H9 (cell line): Measurements from ENCODE around the gene WNT6. TPM values are rescaled to one million over a fixed set of nuclear protein-coding genes. Genes with fewer than 3 reads are reported as not detected.

Source experiments
- DNase-seq: peaks from one replicate; pipeline ENCODE4 v3.0.0-alpha.2; 2017
- H2AFZ ChIP-seq: one replicate; pipeline ENCODE4 v1.6.1; 2013; ENCODE audit warnings: mild to moderate bottlenecking, low read length, control low read depth, moderate library complexity
- H2AK5ac ChIP-seq: 2 replicates; pipeline ENCODE4 v1.6.1; 2013; ENCODE audit warnings: low read length, control low read depth, mixed read lengths; ENCODE audit not compliant: insufficient read length
- H2BK120ac ChIP-seq: one replicate; pipeline ENCODE4 v1.6.1; 2013; ENCODE audit warnings: low read depth, mild to moderate bottlenecking, low read length, control low read depth, inconsistent platforms; ENCODE audit not compliant: poor library complexity, severe bottlenecking
- H2BK12ac ChIP-seq: 2 replicates; pipeline ENCODE4 v1.6.1; 2013; ENCODE audit warnings: low read length, control low read depth, mixed read lengths, low read depth; ENCODE audit not compliant: insufficient read length
- H2BK15ac ChIP-seq: 2 replicates; pipeline ENCODE4 v1.6.1; 2013; ENCODE audit warnings: low read depth, low read length, control low read depth
- H2BK20ac ChIP-seq: one replicate; pipeline ENCODE4 v1.6.1; 2013; ENCODE audit warnings: low read depth, mild to moderate bottlenecking, low read length, control low read depth, inconsistent platforms; ENCODE audit not compliant: poor library complexity, severe bottlenecking
- H2BK5ac ChIP-seq: 2 replicates; pipeline ENCODE4 v1.6.1; 2013; ENCODE audit warnings: low read length, control low read depth, mixed read lengths; ENCODE audit not compliant: insufficient read length
- H3K14ac ChIP-seq: 2 replicates; pipeline ENCODE4 v1.6.1; 2013; ENCODE audit warnings: low read length, control low read depth; ENCODE audit not compliant: insufficient read depth
- H3K18ac ChIP-seq: 2 replicates; pipeline ENCODE4 v1.6.1; 2013; ENCODE audit warnings: low read depth, mild to moderate bottlenecking, mixed read lengths, low read length, control low read depth; ENCODE audit not compliant: insufficient read length
- H3K23ac ChIP-seq: 2 replicates; pipeline ENCODE4 v1.6.1; 2013; ENCODE audit warnings: low read length, control low read depth, mixed read lengths, low read depth; ENCODE audit not compliant: insufficient read length
- H3K23me2 ChIP-seq: 2 replicates; pipeline ENCODE4 v1.6.1; 2013; ENCODE audit warnings: low read depth, mild to moderate bottlenecking, mixed read lengths, low read length, control low read depth; ENCODE audit not compliant: insufficient read length, poor library complexity, severe bottlenecking
- H3K27ac ChIP-seq: 2 replicates; pipeline ENCODE4 v1.5.1; 2013; ENCODE audit warnings: low read length, control low read depth, mixed read lengths, low read depth; ENCODE audit not compliant: insufficient read length
- H3K27me3 ChIP-seq: 2 replicates; pipeline ENCODE4 v1.6.1; 2013; ENCODE audit warnings: low read length, control low read depth, inconsistent platforms; ENCODE audit not compliant: insufficient read depth
- H3K4ac ChIP-seq: 2 replicates; pipeline ENCODE4 v1.6.1; 2013; ENCODE audit warnings: low read depth, mild to moderate bottlenecking, control low read depth, inconsistent platforms, low read length, moderate library complexity
- H3K4me1 ChIP-seq: 2 replicates; pipeline ENCODE4 v1.6.1; 2013; ENCODE audit warnings: low read length, control low read depth, inconsistent platforms; ENCODE audit not compliant: insufficient read depth
- H3K4me2 ChIP-seq: 2 replicates; pipeline ENCODE4 v1.6.1; 2013; ENCODE audit warnings: low read length, control low read depth, mixed read lengths; ENCODE audit not compliant: insufficient read length, insufficient read depth
- H3K56ac ChIP-seq: 2 replicates; pipeline ENCODE4 v1.6.1; 2013; ENCODE audit warnings: low read depth, mild to moderate bottlenecking, mixed read lengths, low read length, control low read depth; ENCODE audit not compliant: insufficient read length
- H3K79me1 ChIP-seq: 2 replicates; pipeline ENCODE4 v1.6.1; 2013; ENCODE audit warnings: low read depth, mild to moderate bottlenecking, moderate library complexity, low read length, control low read depth, inconsistent platforms; ENCODE audit not compliant: insufficient read depth, poor library complexity, severe bottlenecking
- H3K79me2 ChIP-seq: 2 replicates; pipeline ENCODE4 v1.6.1; 2013; ENCODE audit warnings: low read length, control low read depth, inconsistent platforms; ENCODE audit not compliant: insufficient read depth
- H3K9ac ChIP-seq: 2 replicates; pipeline ENCODE4 v1.6.1; 2013; ENCODE audit warnings: low read length, control low read depth, mixed read lengths; ENCODE audit not compliant: insufficient read length; ENCODE audit errors: extremely low read depth
- H3K9me3 ChIP-seq: one replicate; pipeline ENCODE4 v1.6.1; 2013; ENCODE audit warnings: low read depth, low read length, inconsistent platforms; ENCODE audit not compliant: control insufficient read depth
- H3T11ph ChIP-seq: one replicate; pipeline ENCODE4 v1.6.1; 2013; ENCODE audit warnings: mild to moderate bottlenecking, low read length, control low read depth, inconsistent platforms
- H4K20me1 ChIP-seq: one replicate; pipeline ENCODE4 v1.6.1; 2013; ENCODE audit not compliant: control insufficient read depth, insufficient read length, insufficient read depth
- H4K5ac ChIP-seq: 2 replicates; pipeline ENCODE4 v1.6.1; 2013; ENCODE audit warnings: low read depth, mild to moderate bottlenecking, mixed read lengths, low read length, control low read depth; ENCODE audit not compliant: insufficient read length
- H4K8ac ChIP-seq: replicated peaks from 2 replicates; pipeline ENCODE4 v1.6.1; 2013; ENCODE audit warnings: low read length, control low read depth, mixed read lengths, low read depth; ENCODE audit not compliant: insufficient read length
- H4K91ac ChIP-seq: 2 replicates; pipeline ENCODE4 v1.6.1; 2013; ENCODE audit warnings: low read depth, mild to moderate bottlenecking, moderate library complexity, mixed read lengths, low read length, control low read depth; ENCODE audit not compliant: insufficient read length
- H3K27ac Mint-ChIP-seq, 3 experiments: 2 replicates in 2 of 3; 3 replicates in 1 of 3; pipeline ENCODE4 v1.8.0; 2020 to 2021; ENCODE audit warnings: mixed read lengths in 3 of 3, mild to moderate bottlenecking in 1 of 3, moderate library complexity in 1 of 3
- H3K27me3 Mint-ChIP-seq: 2 replicates; pipeline ENCODE4 v1.8.0; 2021; ENCODE audit warnings: low read depth, mild to moderate bottlenecking, moderate library complexity, mixed read lengths
- H3K36me3 Mint-ChIP-seq, 3 experiments: 2 replicates in 2 of 3; 3 replicates in 1 of 3; pipeline ENCODE4 v1.8.0; 2020 to 2021; ENCODE audit warnings: low read depth in 3 of 3, mixed read lengths in 3 of 3; ENCODE audit not compliant: insufficient read depth in 1 of 3
- H3K4me1 Mint-ChIP-seq, 2 experiments: 2 replicates each; pipeline ENCODE4 v1.8.0; 2020; ENCODE audit warnings: mixed read lengths in 2 of 2
- H3K4me3 Mint-ChIP-seq, 2 experiments: 2 replicates in 1 of 2; 3 replicates in 1 of 2; pipeline ENCODE4 v1.8.0; 2020 to 2021; ENCODE audit warnings: mild to moderate bottlenecking in 2 of 2, mixed read lengths in 2 of 2, moderate library complexity in 1 of 2
- H3K9me3 Mint-ChIP-seq, 2 experiments: 2 replicates in 1 of 2; 3 replicates in 1 of 2; pipeline ENCODE4 v1.8.0; 2020; ENCODE audit warnings: mild to moderate bottlenecking in 2 of 2, mixed read lengths in 2 of 2, moderate library complexity in 1 of 2
- WGBS: extraction: QIAGEN DNeasy Blood & Tissue Kit; methylation state at CpG from one replicate; pipeline ENCODE4 v1.1.7; 2013; ENCODE audit warnings: missing lambda C conversion rate, low lambda C conversion rate, mixed read lengths; ENCODE audit not compliant: insufficient read length; ENCODE audit errors: extremely low coverage; 5-methylcytosine and 5-hydroxymethylcytosine counted together
- total RNA-seq: library from RNA; stranded (reverse); gene quantifications from 2 replicates; pipeline ENCODE4 v1.2.1, GENCODE V29; 2021
- TF ChIP-seq, protein P1 (sequence below): fragments of 200-600 bp; sonication (generic); conservative IDR thresholded peaks from 3 replicates; pipeline ENCODE4 v1.8.0; 2021; ENCODE audit warnings: antibody characterized with exemption, mild to moderate bottlenecking

WNT6 gene
- total RNA-seq, 1 experiment from 2014 or later = not detected

DNA sequence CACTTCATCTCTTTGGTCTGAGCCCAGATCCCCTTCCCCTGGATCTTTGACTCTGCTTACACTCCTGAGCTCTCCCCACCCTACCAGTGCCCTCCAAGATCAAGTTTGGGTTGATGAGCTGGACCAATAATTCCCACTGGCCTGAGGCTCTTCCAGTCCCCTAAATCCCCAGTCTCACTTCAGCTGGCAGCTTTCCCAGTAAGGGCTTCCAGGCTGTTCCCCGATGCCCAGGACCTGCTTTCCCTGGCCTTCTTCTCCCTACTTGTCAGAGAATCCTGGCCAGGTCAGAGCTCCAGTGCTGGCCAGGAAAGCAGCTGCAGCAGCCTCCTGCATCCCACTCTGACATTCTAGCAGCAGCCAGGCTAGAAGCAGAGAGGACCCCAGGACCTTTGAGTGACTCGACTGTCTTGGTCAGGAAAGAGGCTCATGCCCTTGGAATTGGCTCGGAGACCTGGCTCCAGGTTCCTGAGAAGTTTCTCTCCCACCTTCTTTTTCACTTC lies 3.5 kb downstream of the WNT6 start:
- Histone ChIP-seq H3T11ph (no peak overlapping the region), H3K14ac (no peak overlapping the region; the same call in 1 of the 2 replicates), H3K4me1 (peaks cover 2% of the 10 kb centered on the region; the same call in 1 of the 2 replicates), H3K23me2 (peaks cover 3% of the 10 kb centered on the region), H2BK15ac (no peak overlapping the region), H3K56ac (no peak overlapping the region), H3K79me1 (no peaks in the 10 kb centered on the region), H3K79me2 (no peaks in the 10 kb centered on the region), H3K27me3 (peaks cover 68% of the 10 kb centered on the region), H3K9ac (no peak overlapping the region), H3K9me3 (no peaks in the 10 kb centered on the region), H2BK5ac (no peak overlapping the region), H3K23ac (no peak overlapping the region), H2BK12ac (no peak overlapping the region), H4K20me1 (no peaks in the 10 kb centered on the region), H4K91ac (no peak overlapping the region), H3K27ac (no peak overlapping the region), H2BK20ac (no peak overlapping the region), H2AK5ac (no peak overlapping the region), H3K4ac (no peak overlapping the region), H3K18ac (no peak overlapping the region), H3K4me2 (no peak overlapping the region), H2AFZ (no peak overlapping the region), H4K5ac (no peak overlapping the region), H2BK120ac (no peak overlapping the region), H4K8ac (no peak overlapping the region)
- WGBS = no CpG with 5 or more reads among the region's 3 CpGs
- Mint-ChIP-seq H3K27ac (no peak overlapping the region), H3K27me3 (peaks cover 95% of the 10 kb centered on the region), H3K9me3 (no peaks in the 10 kb centered on the region; a peak in 1 of 5 replicates), H3K36me3 (no peaks in the 10 kb centered on the region), H3K4me3 (no peak overlapping the region), H3K4me1 (peaks cover 19 to 24% of the 10 kb centered on the region in 2 experiments)
- no peak for DNase-seq
- TF ChIP-seq, protein P1, sequence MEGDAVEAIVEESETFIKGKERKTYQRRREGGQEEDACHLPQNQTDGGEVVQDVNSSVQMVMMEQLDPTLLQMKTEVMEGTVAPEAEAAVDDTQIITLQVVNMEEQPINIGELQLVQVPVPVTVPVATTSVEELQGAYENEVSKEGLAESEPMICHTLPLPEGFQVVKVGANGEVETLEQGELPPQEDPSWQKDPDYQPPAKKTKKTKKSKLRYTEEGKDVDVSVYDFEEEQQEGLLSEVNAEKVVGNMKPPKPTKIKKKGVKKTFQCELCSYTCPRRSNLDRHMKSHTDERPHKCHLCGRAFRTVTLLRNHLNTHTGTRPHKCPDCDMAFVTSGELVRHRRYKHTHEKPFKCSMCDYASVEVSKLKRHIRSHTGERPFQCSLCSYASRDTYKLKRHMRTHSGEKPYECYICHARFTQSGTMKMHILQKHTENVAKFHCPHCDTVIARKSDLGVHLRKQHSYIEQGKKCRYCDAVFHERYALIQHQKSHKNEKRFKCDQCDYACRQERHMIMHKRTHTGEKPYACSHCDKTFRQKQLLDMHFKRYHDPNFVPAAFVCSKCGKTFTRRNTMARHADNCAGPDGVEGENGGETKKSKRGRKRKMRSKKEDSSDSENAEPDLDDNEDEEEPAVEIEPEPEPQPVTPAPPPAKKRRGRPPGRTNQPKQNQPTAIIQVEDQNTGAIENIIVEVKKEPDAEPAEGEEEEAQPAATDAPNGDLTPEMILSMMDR = no peak
